K562 (cell line): ENCODE measurements around the gene ZNHIT6. TPM values are rescaled to one million over a fixed set of nuclear protein-coding genes. Genes with fewer than 3 reads are reported as not detected.

Experiments used
- ATAC-seq: fragments of 200-7000 bp; cut with Tn5 transposase; 3 replicates; pipeline ENCODE4 v1.9.1; 2020; ENCODE audit warnings: moderate library complexity
- BruUV-seq: library from RNA; stranded (reverse); fragments of 400-500 nt; replicated peaks from 2 replicates; lab custom pipeline; 2021; lab: Mats Ljungman, UMichigan
- CTCF ChIA-PET: fragments of 300-600 bp; formaldehyde crosslinking; extraction: SDS; loops from one replicate; lab custom pipeline; 2021; ENCODE audit warnings: low intra/inter-chr PET ratio; lab: Yijun Ruan, JAX
- POLR2A ChIA-PET: fragments of 300-600, 350-650 bp; sonication (Branson Sonifier 250); formaldehyde crosslinking; extraction: SDS; loops from one replicate; lab custom pipeline; 2021; ENCODE audit warnings: antibody characterized with exemption, inconsistent platforms; lab: Yijun Ruan, JAX
- DNase-seq, 4 experiments: peaks; one replicate each; pipeline versions ENCODE4 v3.0.0 to v3.0.0-alpha.2; 2011 to 2018; ENCODE audit warnings: low spot score in 3 of 4, mixed read lengths in 3 of 4; ENCODE audit errors: extremely low read depth in 1 of 4
- FAIRE-seq: peaks from 2 replicates; lab custom pipeline; 2011; peaks lifted over from hg19 to GRCh38; lab: Jason Lieb, UNC
- H2AFZ ChIP-seq: 2 replicates; pipeline ENCODE4 v1.6.0; 2011; ENCODE audit warnings: low read depth, low read length, control low read depth, inconsistent platforms
- H3K27ac ChIP-seq: fragments of 200-600 bp; 3 replicates; pipeline ENCODE4 v1.8.0; 2011; ENCODE audit warnings: low read depth, mild to moderate bottlenecking, control low read depth, inconsistent platforms, low read length, moderate library complexity, mixed read lengths; ENCODE audit errors: extremely low read depth
- H3K27me3 ChIP-seq, 2 experiments: fragments of 300-600 bp in 1 of 2; 2 replicates in 1 of 2; 3 replicates in 1 of 2; pipeline versions ENCODE4 v1.6.0 to v1.8.0; 2011; ENCODE audit warnings: inconsistent platforms in 2 of 2, low read length in 2 of 2, mild to moderate bottlenecking in 1 of 2, mixed read lengths in 1 of 2, moderate library complexity in 1 of 2; ENCODE audit not compliant: control insufficient read depth in 2 of 2, insufficient read depth in 2 of 2
- H3K36me3 ChIP-seq: fragments of 300-600 bp; 3 replicates; pipeline ENCODE4 v1.8.0; 2011; ENCODE audit warnings: mild to moderate bottlenecking, low read length, inconsistent platforms; ENCODE audit not compliant: control insufficient read depth, insufficient read depth
- H3K4me1 ChIP-seq, 2 experiments: fragments of 200-600 bp in 1 of 2; replicated peaks in 1 of 2; 2 replicates in 1 of 2; 3 replicates in 1 of 2; pipeline versions ENCODE4 v1.5.1 to v1.8.0; 2011; ENCODE audit warnings: inconsistent platforms in 2 of 2, low read length in 2 of 2, mild to moderate bottlenecking in 1 of 2, mixed read lengths in 1 of 2, moderate library complexity in 1 of 2; ENCODE audit not compliant: control insufficient read depth in 2 of 2, insufficient read depth in 2 of 2
- H3K4me2 ChIP-seq: 2 replicates; pipeline ENCODE4 v1.6.1; 2011; ENCODE audit warnings: low read length, control low read depth, inconsistent platforms, mixed read lengths; ENCODE audit not compliant: insufficient read depth
- H3K4me3 ChIP-seq: fragments of 200-600 bp; sonication (generic), shearing (Covaris generic); 2 replicates; pipeline ENCODE4 v1.5.1; 2016; ENCODE audit warnings: control low read depth, inconsistent platforms
- H3K79me2 ChIP-seq: fragments of 200-600 bp; 3 replicates; pipeline ENCODE4 v1.8.0; 2011; ENCODE audit warnings: low read length, inconsistent platforms; ENCODE audit not compliant: control insufficient read depth, insufficient read depth
- H3K9ac ChIP-seq, 2 experiments: 2 replicates each; pipeline versions ENCODE4 v1.6.0 to v1.6.1; 2011; ENCODE audit warnings: low read depth in 2 of 2, low read length in 2 of 2, control low read depth in 1 of 2, inconsistent platforms in 1 of 2, mild to moderate bottlenecking in 1 of 2, mixed read lengths in 1 of 2; ENCODE audit not compliant: insufficient read depth in 1 of 2
- H3K9me1 ChIP-seq: one replicate; pipeline ENCODE4 v1.6.0; 2011; ENCODE audit warnings: inconsistent platforms, mild to moderate bottlenecking, low read length, moderate library complexity; ENCODE audit not compliant: control insufficient read depth, insufficient read depth
- H3K9me3 ChIP-seq: replicated peaks from 2 replicates; pipeline ENCODE4 v1.5.1; 2011; ENCODE audit warnings: low read depth, low read length, inconsistent platforms; ENCODE audit not compliant: control insufficient read depth, insufficient read depth
- H4K20me1 ChIP-seq: replicated peaks from 2 replicates; pipeline ENCODE4 v1.6.1; 2011; ENCODE audit warnings: low read length, inconsistent platforms, mixed read lengths; ENCODE audit not compliant: control insufficient read depth, insufficient read depth
- ASH1L ChIP-seq: fragments of 450-650 bp; IDR thresholded peaks from 2 replicates; pipeline ENCODE4 v1.6.1; 2018; ENCODE audit warnings: borderline replicate concordance, mild to moderate bottlenecking, low read depth; ENCODE audit not compliant: partially characterized antibody
- COPS2 ChIP-seq: fragments of 450-650 bp; conservative IDR thresholded peaks from 2 replicates; pipeline ENCODE4 v1.6.1; 2016; ENCODE audit warnings: mild to moderate bottlenecking, moderate library complexity
- ERF ChIP-seq: fragments of 450-650 bp; formaldehyde crosslinking; IDR thresholded peaks from 2 replicates; pipeline ENCODE4 v1.4.0; 2020; ENCODE audit warnings: mild to moderate bottlenecking, mixed read lengths
- ETS2 ChIP-seq: IDR thresholded peaks from 2 replicates; pipeline ENCODE4 v1.6.1; 2016; ENCODE audit warnings: borderline replicate concordance, missing genetic modification characterization, mild to moderate bottlenecking, moderate library complexity, missing compliant biosample characterization; ENCODE audit not compliant: poor library complexity, severe bottlenecking
- KDM1A ChIP-seq, 2 experiments: fragments of 450-650 bp; IDR thresholded peaks; 2 replicates each; pipeline ENCODE4 v1.6.1; 2016; ENCODE audit warnings: mild to moderate bottlenecking in 2 of 2
- MECOM ChIP-seq: fragments of 250-450 bp; sonication (Bioruptor Pico); IDR thresholded peaks from 2 replicates; pipeline ENCODE4 v1.8.0; 2022; ENCODE audit warnings: inconsistent platforms
- NBN ChIP-seq: fragments of 450-650 bp; IDR thresholded peaks from 2 replicates; pipeline ENCODE4 v1.6.1; 2016; ENCODE audit warnings: low read depth, mild to moderate bottlenecking
- NRF1 ChIP-seq, 2 experiments: fragments of 450-650 bp; IDR thresholded peaks in 1 of 2; conservative IDR thresholded peaks in 1 of 2; 2 replicates each; pipeline ENCODE4 v1.6.1; 2014; ENCODE audit warnings: mild to moderate bottlenecking in 2 of 2
- RBM22 ChIP-seq: fragments of 200-400 bp; formaldehyde crosslinking; IDR thresholded peaks from 2 replicates; pipeline ENCODE4 v1.6.1; 2018; ENCODE audit warnings: low read length, low read depth; ENCODE audit not compliant: poor library complexity, severe bottlenecking
- ZBTB17 ChIP-seq: fragments of 450-650 bp; formaldehyde crosslinking; IDR thresholded peaks from 2 replicates; pipeline ENCODE4 v1.4.0; 2020; ENCODE audit warnings: mild to moderate bottlenecking
- ZNF644 ChIP-seq: fragments of 200-800 bp; sonication (Bioruptor generic); IDR thresholded peaks from 2 replicates; pipeline ENCODE4 v1.6.1; 2016; ENCODE audit warnings: low read depth, missing genetic modification characterization, missing compliant biosample characterization
- WGBS: fragments of 100-300 bp; shearing (Covaris generic); methylation state at CpG from one replicate; pipeline ENCODE4 v1.1.6; 2016; ENCODE audit warnings: low coverage, mixed read lengths; ENCODE audit not compliant: insufficient coverage; ENCODE audit errors: missing lambda C conversion rate; 5-methylcytosine and 5-hydroxymethylcytosine counted together
- in situ Hi-C: fragments of 300-500 bp; cut with MboI; formaldehyde crosslinking; loops from 4 replicates; pipeline ENCODE4 v1.15.0; 2018; ENCODE audit warnings: inconsistent platforms, mixed read lengths
- intact Hi-C: fragments of 100-400 bp; cut with micrococcal nuclease; formaldehyde crosslinking; loops from 2 replicates; pipeline ENCODE4 v1.14.2; 2022
- polyA plus RNA-seq, 8 experiments: library from polyadenylated mRNA; depleted of rRNA in 4 of 8; stranded (reverse) in 5 of 8; unstranded in 3 of 8; fragments of >200 nt; fragmentation: Nextera tagmentation in 2 of 8; fragmentation: Illumina TruSeq in 1 of 8; extraction: Ambion mirVana in 2 of 8; extraction: Trizol in 1 of 8; gene quantifications; 2 replicates each; pipeline versions ENCODE4 v1.2.1 to v1.2.3, GENCODE V29; 2011 to 2014; ENCODE audit warnings: inconsistent platforms in 1 of 8, missing spikeins in 1 of 8
- total RNA-seq, 7 experiments: library from RNA; depleted of rRNA in 6 of 7; stranded (reverse); fragments of >200 nt in 6 of 7; fragmentation: Illumina TruSeq in 2 of 7; extraction: Trizol in 2 of 7; gene quantifications; 2 replicates each; pipeline versions ENCODE4 v1.2.1 to v1.2.3, GENCODE V29; 2011 to 2021; ENCODE audit warnings: low replicate concordance in 1 of 7
- TF ChIP-seq, protein P1 (sequence below): sonication (generic); formaldehyde crosslinking; IDR thresholded peaks from 2 replicates; pipeline ENCODE4 v1.8.0; 2022; ENCODE audit warnings: mild to moderate bottlenecking, missing genetic modification reagents
- TF ChIP-seq, protein P2 (sequence below): fragments of 250-450 bp; sonication (Bioruptor Pico); IDR thresholded peaks from 2 replicates; pipeline ENCODE4 v1.5.1; 2021; ENCODE audit warnings: mild to moderate bottlenecking
- TF ChIP-seq, protein P3 (sequence below): sonication (generic); formaldehyde crosslinking; IDR thresholded peaks from 2 replicates; pipeline ENCODE4 v1.8.1; 2023; ENCODE audit warnings: mild to moderate bottlenecking, missing genetic modification reagents
- TF ChIP-seq, protein P4 (sequence below): IDR thresholded peaks from 2 replicates; pipeline ENCODE4 v1.6.1; 2011; ENCODE audit not compliant: insufficient read length; ENCODE audit errors: extremely low read depth

ZNHIT6 gene
- total and polyA plus RNA-seq, 9 of the 15 experiments (the other 6 are each of a cell fraction or from before 2014, with no cell fraction given), result 15.4 to 37.6 (median 21.7) TPM

DNA sequence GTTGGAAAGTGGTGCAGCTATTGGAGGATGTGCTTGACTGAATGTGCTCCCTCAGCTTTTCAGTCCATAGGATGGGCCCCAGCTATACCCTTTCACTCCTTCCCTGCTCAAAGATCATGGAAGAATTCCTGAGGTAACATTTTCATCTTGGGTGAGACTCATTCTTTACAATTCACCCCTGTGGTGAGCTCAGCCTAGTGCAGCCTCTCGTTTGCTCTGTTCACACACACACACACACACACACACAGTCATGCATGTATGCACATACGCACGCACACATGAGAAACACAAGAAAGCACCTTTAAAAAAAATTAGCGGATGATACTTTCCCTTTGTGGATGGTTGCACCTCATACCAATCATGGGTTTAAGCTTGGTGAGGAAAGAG lies 101.8 kb downstream of the ZNHIT6 start (continued):
- TF ChIP-seq, protein P1, sequence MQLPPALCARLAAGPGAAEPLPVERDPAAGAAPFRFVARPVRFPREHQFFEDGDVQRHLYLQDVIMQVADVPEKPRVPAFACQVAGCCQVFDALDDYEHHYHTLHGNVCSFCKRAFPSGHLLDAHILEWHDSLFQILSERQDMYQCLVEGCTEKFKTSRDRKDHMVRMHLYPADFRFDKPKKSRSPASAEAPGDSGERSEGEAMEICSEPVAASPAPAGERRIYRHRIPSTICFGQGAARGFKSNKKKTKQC (CRISPR knock-in tag), result no peak
- TF ChIP-seq ERF (CRISPR knock-in tag), result no peak
- TF ChIP-seq, protein P2, sequence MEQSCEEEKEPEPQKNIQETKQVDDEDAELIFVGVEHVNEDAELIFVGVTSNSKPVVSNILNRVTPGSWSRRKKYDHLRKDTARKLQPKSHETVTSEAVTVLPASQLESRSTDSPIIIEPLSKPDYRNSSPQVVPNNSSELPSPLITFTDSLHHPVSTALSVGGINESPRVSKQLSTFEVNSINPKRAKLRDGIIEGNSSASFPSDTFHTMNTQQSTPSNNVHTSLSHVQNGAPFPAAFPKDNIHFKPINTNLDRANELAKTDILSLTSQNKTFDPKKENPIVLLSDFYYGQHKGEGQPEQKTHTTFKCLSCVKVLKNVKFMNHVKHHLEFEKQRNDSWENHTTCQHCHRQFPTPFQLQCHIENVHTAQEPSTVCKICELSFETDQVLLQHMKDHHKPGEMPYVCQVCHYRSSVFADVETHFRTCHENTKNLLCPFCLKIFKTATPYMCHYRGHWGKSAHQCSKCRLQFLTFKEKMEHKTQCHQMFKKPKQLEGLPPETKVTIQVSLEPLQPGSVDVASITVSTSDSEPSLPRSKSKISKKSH (CRISPR knock-in tag), result no peak
- TF ChIP-seq, all 486 proteins: peak for 0

DNA sequence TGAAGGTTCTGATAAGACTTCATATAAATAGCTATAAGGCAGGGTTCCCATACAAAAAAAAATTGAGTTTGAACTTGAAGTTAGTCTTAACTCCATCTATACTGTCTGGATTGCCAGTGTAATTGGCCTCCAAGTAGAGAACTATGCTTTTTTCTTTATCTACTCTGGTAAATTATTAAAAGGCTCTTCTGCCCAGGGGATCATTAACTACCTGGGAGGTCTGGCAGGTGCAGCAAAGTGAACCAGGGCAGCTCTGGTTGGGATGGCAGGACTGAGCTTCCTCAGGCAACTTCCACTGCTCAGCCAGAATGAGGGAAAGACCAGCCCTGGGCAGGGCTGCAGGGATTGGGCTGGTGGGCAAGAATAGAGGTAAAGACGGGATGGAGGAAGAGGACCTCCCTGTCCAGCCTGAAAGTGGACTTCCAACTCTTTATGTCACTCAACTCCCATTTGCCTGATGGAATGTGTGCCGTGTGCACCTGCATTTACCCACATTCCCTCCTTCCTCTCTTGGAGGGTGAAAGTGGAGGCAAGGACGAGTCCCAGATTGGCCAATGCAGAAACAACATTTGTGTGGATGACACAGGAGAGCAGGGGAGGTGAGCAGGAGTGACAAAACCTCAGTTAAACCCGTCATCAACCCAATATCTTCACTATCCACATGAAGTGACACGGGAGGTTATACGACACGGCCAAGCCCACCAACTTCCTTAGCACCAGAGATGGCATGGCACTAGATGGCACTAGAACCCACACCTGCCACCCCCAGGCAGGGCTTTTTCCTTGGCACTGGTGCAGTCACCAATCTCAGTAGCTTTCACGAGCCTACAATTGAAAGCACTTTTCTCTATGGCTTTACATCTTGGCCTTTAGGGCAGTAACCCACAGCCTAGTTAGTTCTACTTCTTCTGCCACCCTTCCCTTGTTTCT lies 102.5 kb downstream of the ZNHIT6 start:
- intact Hi-C loops, result no loop called here
- DNase-seq (no peak), FAIRE-seq (no peak), ATAC-seq (no peak)
- POLR2A ChIA-PET, result interaction anchor here (0.8 to 1.0 kb wide), 2 partner anchors 12 to 20 kb away, joined by 3 read pairs; no protein-coding TSS in a partner anchor
- Histone ChIP-seq H3K9ac (no peak overlapping the region), H3K27me3 (peaks cover 0 to 5% of the 10 kb centered on the region in 2 experiments; a peak in 2 of 5 replicates), H3K9me3 (no peaks in the 10 kb centered on the region), H3K4me3 (no peak overlapping the region), H3K9me1 (no peaks in the 10 kb centered on the region), H2AFZ (no peak overlapping the region), H3K4me2 (no peak overlapping the region), H3K36me3 (no peaks in the 10 kb centered on the region), H3K27ac (no peak overlapping the region), H3K4me1 (no peaks in the 10 kb centered on the region), H3K79me2 (no peaks in the 10 kb centered on the region), H4K20me1 (no peaks in the 10 kb centered on the region)
- no TSS peak for BruUV-seq
- in situ Hi-C loops, result no loop called here
- CTCF ChIA-PET, result no interaction called here
- 1% methylated on average over 8 of the region's 8 CpGs for WGBS
- TF ChIP-seq ZBTB17 (CRISPR knock-in tag), result no peak
- no peak for TF ChIP-seq NBN
- no peak for TF ChIP-seq ZNF644 (tag)
- TF ChIP-seq COPS2, result no peak
- no peak for TF ChIP-seq KDM1A (IDR thresholded peaks at IDR 0.05)
- no peak for TF ChIP-seq RBM22
- no peak for TF ChIP-seq NRF1 (conservative IDR thresholded peaks at IDR 0.05 in 1 of 2, IDR thresholded peaks at IDR 0.05 in 1 of 2)
- TF ChIP-seq ETS2, result no peak
- TF ChIP-seq, protein P3, sequence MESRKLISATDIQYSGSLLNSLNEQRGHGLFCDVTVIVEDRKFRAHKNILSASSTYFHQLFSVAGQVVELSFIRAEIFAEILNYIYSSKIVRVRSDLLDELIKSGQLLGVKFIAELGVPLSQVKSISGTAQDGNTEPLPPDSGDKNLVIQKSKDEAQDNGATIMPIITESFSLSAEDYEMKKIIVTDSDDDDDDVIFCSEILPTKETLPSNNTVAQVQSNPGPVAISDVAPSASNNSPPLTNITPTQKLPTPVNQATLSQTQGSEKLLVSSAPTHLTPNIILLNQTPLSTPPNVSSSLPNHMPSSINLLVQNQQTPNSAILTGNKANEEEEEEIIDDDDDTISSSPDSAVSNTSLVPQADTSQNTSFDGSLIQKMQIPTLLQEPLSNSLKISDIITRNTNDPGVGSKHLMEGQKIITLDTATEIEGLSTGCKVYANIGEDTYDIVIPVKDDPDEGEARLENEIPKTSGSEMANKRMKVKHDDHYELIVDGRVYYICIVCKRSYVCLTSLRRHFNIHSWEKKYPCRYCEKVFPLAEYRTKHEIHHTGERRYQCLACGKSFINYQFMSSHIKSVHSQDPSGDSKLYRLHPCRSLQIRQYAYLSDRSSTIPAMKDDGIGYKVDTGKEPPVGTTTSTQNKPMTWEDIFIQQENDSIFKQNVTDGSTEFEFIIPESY (CRISPR knock-in tag), result no peak
- no peak for TF ChIP-seq ASH1L
- TF ChIP-seq MECOM (CRISPR knock-in tag), result no peak
- TF ChIP-seq, protein P4, sequence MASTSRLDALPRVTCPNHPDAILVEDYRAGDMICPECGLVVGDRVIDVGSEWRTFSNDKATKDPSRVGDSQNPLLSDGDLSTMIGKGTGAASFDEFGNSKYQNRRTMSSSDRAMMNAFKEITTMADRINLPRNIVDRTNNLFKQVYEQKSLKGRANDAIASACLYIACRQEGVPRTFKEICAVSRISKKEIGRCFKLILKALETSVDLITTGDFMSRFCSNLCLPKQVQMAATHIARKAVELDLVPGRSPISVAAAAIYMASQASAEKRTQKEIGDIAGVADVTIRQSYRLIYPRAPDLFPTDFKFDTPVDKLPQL, result no peak
